Tibial nerve (tissue), 4 donors: ENCODE measurements around the gene FAT1. TPM values are rescaled to one million over a fixed set of nuclear protein-coding genes. Genes with fewer than 3 reads are reported as not detected.

Experiments used
- DNase-seq, 2 donors: peaks; one replicate each; pipeline ENCODE4 v3.0.0-alpha.2; 2019; ENCODE audit warnings: low spot score in 2 of 2
- H3K27ac ChIP-seq, 4 donors: fragments of 200-600 bp; sonication (generic) in 3 of 4; one replicate each; pipeline ENCODE4 v1.5.1; 2017 to 2019; ENCODE audit warnings: mild to moderate bottlenecking in 1 of 4
- H3K27me3 ChIP-seq, 2 donors: fragments of 200-600 bp; sonication (generic) in 1 of 2; one replicate each; pipeline versions ENCODE4 v1.5.1 to v1.6.0; 2017 to 2019
- H3K36me3 ChIP-seq, 3 donors: fragments of 200-600 bp; sonication (generic); one replicate each; pipeline ENCODE4 v1.5.1; 2018 to 2019
- H3K4me1 ChIP-seq, 4 donors: fragments of 200-600 bp; sonication (generic) in 3 of 4; one replicate each; pipeline ENCODE4 v1.5.1; 2017 to 2019
- H3K4me3 ChIP-seq, 4 donors: fragments of 200-600 bp; sonication (generic) in 3 of 4; one replicate each; pipeline ENCODE4 v1.5.1; 2017 to 2019; ENCODE audit warnings: mild to moderate bottlenecking in 1 of 4, moderate library complexity in 1 of 4
- H3K9me3 ChIP-seq, 4 donors: fragments of 200-600 bp; sonication (generic) in 3 of 4; one replicate each; pipeline ENCODE4 v1.5.1; 2017 to 2019
- CTCF ChIP-seq, 5 experiments: fragments of 200-600 bp in 3 of 5; fragments of 450-650 bp in 2 of 5; sonication (generic) in 3 of 5; IDR thresholded peaks; one replicate each; pipeline ENCODE4 v1.5.1; 2016 to 2019; ENCODE audit warnings: antibody characterized with exemption in 5 of 5, mild to moderate bottlenecking in 3 of 5, moderate library complexity in 2 of 5
- EP300 ChIP-seq, 2 donors: sonication (generic); formaldehyde crosslinking; IDR thresholded peaks; one replicate each; pipeline ENCODE4 v1.6.1; 2017; ENCODE audit warnings: antibody characterized with exemption in 2 of 2, mild to moderate bottlenecking in 1 of 2
- POLR2A ChIP-seq, 2 donors: fragments of 450-650 bp; IDR thresholded peaks; one replicate each; pipeline ENCODE4 v1.6.1; 2017; ENCODE audit warnings: antibody characterized with exemption in 2 of 2, mild to moderate bottlenecking in 2 of 2, moderate library complexity in 2 of 2
- WGBS, 2 donors: methylation state at CpG; one replicate each; pipeline ENCODE4 v1.1.5; 2018; 5-methylcytosine and 5-hydroxymethylcytosine counted together
- total RNA-seq, 4 donors: library from RNA; depleted of rRNA; stranded (reverse); fragments of >200 nt; gene quantifications; one replicate each; pipeline ENCODE4 v1.1.0, GENCODE V29; 2016

Gene FAT1
- total RNA-seq, 4 donors from 2014 or later, result 85.2 to 119 (median 91.6) TPM

DNA sequence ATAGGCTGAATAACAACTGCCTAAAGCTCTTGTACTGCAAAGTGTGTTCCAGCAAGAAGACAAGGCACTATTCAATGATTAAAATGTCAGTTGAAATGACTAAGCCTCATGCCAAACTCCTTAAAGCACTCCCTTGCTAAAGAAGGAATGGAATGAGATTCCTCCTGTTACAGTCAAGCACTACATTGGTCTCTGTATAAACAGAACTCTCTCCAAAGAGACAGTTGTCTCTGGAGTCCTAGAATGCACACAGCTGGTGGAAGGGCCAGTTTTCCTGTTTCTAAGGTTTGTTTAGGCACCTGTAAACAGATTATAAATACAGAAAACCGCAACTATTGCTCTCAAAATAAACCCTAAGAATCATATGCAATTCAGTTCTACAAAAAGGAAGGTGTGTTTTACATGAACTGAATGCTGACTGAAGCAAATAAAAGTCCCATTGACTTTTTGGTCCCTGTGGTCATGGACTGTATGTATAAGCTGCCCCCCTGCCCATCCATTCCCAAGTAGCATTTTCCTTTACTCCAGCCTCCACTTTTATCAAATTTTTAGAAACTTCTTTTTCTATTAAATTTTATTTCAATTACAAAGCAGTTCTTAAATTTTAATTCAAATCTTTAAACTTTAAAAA, 47.0 kb downstream of the FAT1 start:
- WGBS, 2 donors, result 13% methylated on average over 1 of the region's 1 CpG
- TF ChIP-seq POLR2A (IDR thresholded peaks at IDR 0.05) (no peak), EP300 (IDR thresholded peaks at IDR 0.05) (peak in 1 of 2 donors; percentile 63)
- Histone ChIP-seq H3K27me3 (no peaks in the 10 kb centered on the region), H3K4me3 (no peak overlapping the region), H3K4me1 (peaks cover 0 to 46% (median 12%) of the 10 kb centered on the region in 4 donors), H3K27ac (peak overlapping the region in 3 of 4 donors; percentile 21 to 79 (median 73)), H3K36me3 (no peaks in the 10 kb centered on the region), H3K9me3 (no peaks in the 10 kb centered on the region)
- DNase-seq, result no peak

DNA sequence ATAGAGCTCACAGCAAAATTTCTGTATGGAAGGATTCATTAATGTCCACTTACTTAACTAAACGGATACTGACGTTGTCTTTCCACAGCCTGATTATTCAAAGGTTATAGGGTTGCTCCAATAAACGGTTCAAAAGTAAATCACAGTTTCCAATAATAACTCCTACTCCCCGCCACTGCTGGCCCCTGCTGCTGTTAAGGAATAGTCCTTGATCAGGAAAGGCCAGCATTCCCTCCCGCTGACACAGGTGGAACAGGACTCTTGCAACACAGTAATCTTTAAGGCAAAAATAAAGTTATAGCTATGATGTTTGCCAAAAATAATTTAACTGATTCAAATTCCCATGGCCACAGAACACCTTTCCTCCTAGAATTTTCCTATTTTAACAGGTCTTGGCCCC, 53.9 kb downstream of the FAT1 start:
- no peaks in the 10 kb centered on the region for H3K9me3 ChIP-seq
- H3K27me3 ChIP-seq, result no peaks in the 10 kb centered on the region
- no peak for DNase-seq
- peak overlapping the region in 1 of 4 donors; percentile 51 for H3K27ac ChIP-seq
- 21 to 23% methylated on average over 5 of the region's 5 CpGs for WGBS, 2 donors
- H3K36me3 ChIP-seq, result peaks cover 0 to 5% (median 0%) of the 10 kb centered on the region in 3 donors
- peaks cover 0 to 35% (median 0%) of the 10 kb centered on the region in 4 donors for H3K4me1 ChIP-seq
- TF ChIP-seq POLR2A (IDR thresholded peaks at IDR 0.05) (no peak), CTCF (IDR thresholded peaks at IDR 0.05) (no peak), EP300 (IDR thresholded peaks at IDR 0.05) (no peak)
- no peak overlapping the region for H3K4me3 ChIP-seq

GRCh38 chr4:186669159-186669731, 54.4 kb downstream of the FAT1 start:
- peak overlapping the region in 1 of 4 donors; percentile 51 for H3K27ac ChIP-seq
- 49 to 51% methylated on average over 21 of the region's 21 CpGs for WGBS, 2 donors
- H3K4me1 ChIP-seq, result peaks cover 0 to 32% (median 0%) of the 10 kb centered on the region in 4 donors
- peaks cover 0 to 5% (median 0%) of the 10 kb centered on the region in 3 donors for H3K36me3 ChIP-seq
- no peaks in the 10 kb centered on the region for H3K27me3 ChIP-seq
- H3K4me3 ChIP-seq, result no peak overlapping the region
- peak in 1 of 2 donors; percentile 49 for DNase-seq
- TF ChIP-seq EP300 (IDR thresholded peaks at IDR 0.05), result peak in 1 of 2 donors; percentile 16
- no peak for TF ChIP-seq POLR2A (IDR thresholded peaks at IDR 0.05)
- peak; percentile 24 to 67 (median 57) for TF ChIP-seq CTCF (IDR thresholded peaks at IDR 0.05)
- H3K9me3 ChIP-seq, result no peaks in the 10 kb centered on the region

DNA sequence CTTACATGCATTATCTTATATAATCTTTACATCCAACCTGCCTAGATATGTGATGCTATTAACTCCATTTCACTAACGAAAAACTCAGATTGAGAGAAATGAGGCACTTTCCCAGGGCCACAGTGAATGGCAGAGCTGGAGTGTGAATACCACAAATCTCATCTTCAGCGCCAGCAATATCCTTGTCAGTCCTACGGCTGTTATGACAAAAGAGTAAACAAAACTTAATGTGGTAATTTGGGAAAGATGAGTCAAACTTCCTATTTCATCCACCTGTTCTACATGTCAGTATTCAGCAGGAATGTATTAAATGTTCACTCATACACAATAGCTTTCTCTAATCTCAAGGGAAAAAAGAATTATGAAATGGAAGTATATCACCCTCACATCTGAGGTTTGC, 56.9 kb downstream of the FAT1 start:
- peaks cover 0 to 16% (median 0%) of the 10 kb centered on the region in 3 donors for H3K36me3 ChIP-seq

DNA sequence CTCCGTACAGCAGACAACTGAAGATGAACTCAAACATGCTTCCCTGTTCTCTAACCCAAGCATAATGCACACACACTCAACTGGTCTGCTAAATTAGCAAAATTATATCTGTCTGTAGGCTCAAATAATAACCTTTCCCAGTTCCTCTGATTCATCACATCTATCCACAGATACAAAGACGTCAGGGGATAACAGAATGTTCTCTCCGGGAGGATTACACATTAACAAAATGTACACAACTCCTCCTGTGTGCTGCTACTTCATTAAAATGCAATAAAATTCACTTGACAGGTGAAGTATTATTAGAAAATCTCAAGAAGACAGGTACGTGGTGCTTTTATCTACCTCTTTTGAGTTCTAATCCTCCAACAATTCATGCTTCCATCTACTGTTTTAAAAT, 57.4 kb downstream of the FAT1 start:
- H3K36me3 ChIP-seq, result peaks cover 0 to 21% (median 0%) of the 10 kb centered on the region in 3 donors
- no peak overlapping the region for H3K27ac ChIP-seq
- TF ChIP-seq CTCF (IDR thresholded peaks at IDR 0.05), result no peak
- no peak for TF ChIP-seq POLR2A (IDR thresholded peaks at IDR 0.05)
- TF ChIP-seq EP300 (IDR thresholded peaks at IDR 0.05), result no peak
- H3K4me3 ChIP-seq, result no peak overlapping the region
- H3K27me3 ChIP-seq, result no peaks in the 10 kb centered on the region
- no peaks in the 10 kb centered on the region for H3K9me3 ChIP-seq
- no peak for DNase-seq
- WGBS, 2 donors, result 86% methylated on average over 4 of the region's 4 CpGs
- peaks cover 0 to 16% (median 0%) of the 10 kb centered on the region in 4 donors for H3K4me1 ChIP-seq

More for the DNA sequence above, 56.9 kb downstream of the FAT1 start:
- H3K27me3 ChIP-seq, result no peaks in the 10 kb centered on the region
- H3K4me3 ChIP-seq, result no peak overlapping the region
- peaks cover 0 to 16% (median 0%) of the 10 kb centered on the region in 4 donors for H3K4me1 ChIP-seq
- DNase-seq, result no peak
- no peaks in the 10 kb centered on the region for H3K9me3 ChIP-seq
- 70 to 79% methylated on average over 3 of the region's 3 CpGs for WGBS, 2 donors
- no peak for TF ChIP-seq POLR2A (IDR thresholded peaks at IDR 0.05)
- no peak for TF ChIP-seq EP300 (IDR thresholded peaks at IDR 0.05)
- no peak for TF ChIP-seq CTCF (IDR thresholded peaks at IDR 0.05)
- no peak overlapping the region for H3K27ac ChIP-seq
